GM12878 (cell line): ENCODE results near the gene PCDHGC4. TPM values are rescaled to one million over a fixed set of nuclear protein-coding genes. Genes with fewer than 3 reads are reported as not detected.

Source experiments
- ATAC-seq: fragments of 200-7000 bp; cut with Tn5 transposase; 3 replicates; pipeline ENCODE4 v1.9.1; 2020; ENCODE audit warnings: mild to moderate bottlenecking, moderate library complexity
- BruUV-seq: library from RNA; stranded (reverse); fragments of 400-500 nt; replicated peaks from 2 replicates; lab custom pipeline; 2021; lab: Mats Ljungman, UMichigan
- CTCF ChIA-PET: fragments of 300-600 bp; sonication (Branson Sonifier 250); formaldehyde crosslinking; extraction: SDS; loops from one replicate; lab custom pipeline; 2021; ENCODE audit warnings: inconsistent platforms; lab: Yijun Ruan, JAX
- POLR2A ChIA-PET: fragments of 350-600 bp; formaldehyde crosslinking; extraction: SDS; loops from one replicate; lab custom pipeline; 2021; ENCODE audit warnings: inconsistent platforms; lab: Charles Lee
- RAD21 ChIA-PET: fragments of 300-600 bp; sonication (Branson Sonifier 250); formaldehyde crosslinking; loops from one replicate; lab custom pipeline; 2023; ENCODE audit warnings: antibody characterized with exemption; ENCODE audit not compliant: unreplicated experiment; lab: Charles Lee
- SMC1A ChIA-PET: fragments of 300-600 bp; sonication (Branson Sonifier 250); formaldehyde crosslinking; loops from one replicate; lab custom pipeline; 2023; ENCODE audit not compliant: unreplicated experiment, uncharacterized antibody; lab: Charles Lee
- DNase-seq: peaks from one replicate; pipeline ENCODE4 v3.0.0-alpha.2; 2011; ENCODE audit warnings: low read depth, low spot score
- FAIRE-seq: peaks from 3 replicates; lab custom pipeline; 2011; peaks lifted over from hg19 to GRCh38; lab: Jason Lieb, UNC
- H2AFZ ChIP-seq: 2 replicates; pipeline ENCODE4 v1.6.0; 2011; ENCODE audit warnings: low read depth, low read length, control low read depth; ENCODE audit not compliant: control insufficient read depth
- H3K27ac ChIP-seq: 2 replicates; pipeline ENCODE4 v1.5.1; 2011; ENCODE audit warnings: control low read depth; ENCODE audit not compliant: control insufficient read depth, insufficient read depth
- H3K27me3 ChIP-seq, 2 experiments: replicated peaks in 1 of 2; 2 replicates each; pipeline versions ENCODE4 v1.6.0 to v1.6.1; 2011; ENCODE audit warnings: low read length in 1 of 2; ENCODE audit not compliant: control insufficient read depth in 2 of 2, insufficient read depth in 2 of 2
- H3K36me3 ChIP-seq, 2 experiments: 2 replicates each; pipeline ENCODE4 v1.5.1; 2011; ENCODE audit warnings: low read length in 1 of 2; ENCODE audit not compliant: control insufficient read depth in 2 of 2, insufficient read depth in 2 of 2
- H3K4me1 ChIP-seq: 2 replicates; pipeline ENCODE4 v1.6.1; 2011; ENCODE audit warnings: mild to moderate bottlenecking, low read length, moderate library complexity, mixed read lengths; ENCODE audit not compliant: control insufficient read depth, insufficient read depth
- H3K4me2 ChIP-seq: 2 replicates; pipeline ENCODE4 v1.6.0; 2011; ENCODE audit warnings: control low read depth; ENCODE audit not compliant: control insufficient read depth, insufficient read depth
- H3K4me3 ChIP-seq: fragments of 200-600 bp; sonication (generic); 2 replicates; pipeline ENCODE4 v1.5.1; 2016
- H3K79me2 ChIP-seq: 2 replicates; pipeline ENCODE4 v1.6.0; 2011; ENCODE audit warnings: low read length; ENCODE audit not compliant: control insufficient read depth, insufficient read depth
- H3K9ac ChIP-seq: 2 replicates; pipeline ENCODE4 v1.8.0; 2011; ENCODE audit warnings: low read length, control low read depth, mixed read lengths; ENCODE audit not compliant: control insufficient read depth, insufficient read depth
- H3K9me3 ChIP-seq: replicated peaks from 3 replicates; pipeline ENCODE4 v1.5.1; 2011; ENCODE audit warnings: mild to moderate bottlenecking, low read length; ENCODE audit not compliant: control insufficient read depth, insufficient read depth
- H4K20me1 ChIP-seq: 2 replicates; pipeline ENCODE4 v1.6.0; 2011; ENCODE audit not compliant: control insufficient read depth, insufficient read depth
- ATF7 ChIP-seq: fragments of 450-650 bp; IDR thresholded peaks from 2 replicates; pipeline ENCODE4 v1.6.1; 2016; ENCODE audit warnings: low read depth, mild to moderate bottlenecking
- CBX5 ChIP-seq: sonication (generic); IDR thresholded peaks from 2 replicates; pipeline ENCODE4 v1.6.1; 2016; ENCODE audit warnings: low read depth, moderate library complexity, mild to moderate bottlenecking, inconsistent platforms
- DPF2 ChIP-seq: fragments of 450-650 bp; IDR thresholded peaks from 2 replicates; pipeline ENCODE4 v1.6.1; 2017; ENCODE audit warnings: mild to moderate bottlenecking
- FOXM1 ChIP-seq: IDR thresholded peaks from 2 replicates; pipeline ENCODE4 v1.6.1; 2012; ENCODE audit warnings: low read depth, mild to moderate bottlenecking, inconsistent platforms, low read length, moderate library complexity
- HDAC6 ChIP-seq: fragments of 200-600 bp; sonication (generic); IDR thresholded peaks from one replicate; pipeline ENCODE4 v1.8.0; 2017; ENCODE audit warnings: antibody characterized with exemption; ENCODE audit not compliant: unreplicated experiment
- IRF4 ChIP-seq: IDR thresholded peaks from 2 replicates; pipeline ENCODE4 v1.6.1; 2011; ENCODE audit warnings: low read depth, low read length
- MEF2B ChIP-seq: fragments of 450-650 bp; IDR thresholded peaks from 2 replicates; pipeline ENCODE4 v1.6.1; 2018; ENCODE audit warnings: mild to moderate bottlenecking, moderate library complexity; ENCODE audit not compliant: partially characterized antibody, poor library complexity, severe bottlenecking
- SMC3 ChIP-seq: IDR thresholded peaks from 2 replicates; pipeline ENCODE4 v1.6.1; 2011; ENCODE audit warnings: low read length, improper control_type of control experiment, borderline replicate concordance
- SREBF1 ChIP-seq: IDR thresholded peaks from 2 replicates; pipeline ENCODE4 v1.6.1; 2012; ENCODE audit warnings: mild to moderate bottlenecking, low read length
- TARDBP ChIP-seq: IDR thresholded peaks from 2 replicates; pipeline ENCODE4 v1.6.1; 2016; ENCODE audit warnings: borderline replicate concordance
- TCF3 ChIP-seq: IDR thresholded peaks from 2 replicates; pipeline ENCODE4 v1.6.1; 2012; ENCODE audit warnings: low read depth, mild to moderate bottlenecking, low read length, borderline replicate concordance; ENCODE audit not compliant: insufficient read depth
- TCF7 ChIP-seq: IDR thresholded peaks from 2 replicates; pipeline ENCODE4 v1.6.1; 2014; ENCODE audit warnings: antibody characterized with exemption, borderline replicate concordance
- ZNF207 ChIP-seq: fragments of 450-650 bp; IDR thresholded peaks from 2 replicates; pipeline ENCODE4 v1.6.1; 2014; ENCODE audit warnings: antibody characterized with exemption, mild to moderate bottlenecking, borderline replicate concordance
- ZNF274 ChIP-seq: IDR thresholded peaks from one replicate; pipeline ENCODE4 v1.8.0; 2011; ENCODE audit not compliant: insufficient read length, insufficient read depth
- ZZZ3 ChIP-seq: IDR thresholded peaks from 2 replicates; pipeline ENCODE4 v1.6.1; 2011; ENCODE audit warnings: low read depth; ENCODE audit not compliant: control insufficient read depth, insufficient read length
- WGBS: methylation state at CpG from one replicate; pipeline ENCODE4 v1.1.6; 2016; ENCODE audit warnings: low lambda C conversion rate; ENCODE audit not compliant: insufficient replicate concordance, insufficient coverage; ENCODE audit errors: missing lambda C conversion rate; 5-methylcytosine and 5-hydroxymethylcytosine counted together
- in situ Hi-C: fragments of 300-500 bp; cut with MboI; formaldehyde crosslinking; loops from 9 replicates; pipeline ENCODE4 v1.14.3; 2018; ENCODE audit warnings: mixed read lengths
- intact Hi-C: fragments of 100-400 bp; cut with micrococcal nuclease; formaldehyde crosslinking; loops from one replicate; pipeline ENCODE4 v1.14.2; 2022; ENCODE audit not compliant: unreplicated experiment
- polyA plus RNA-seq, 11 experiments: library from polyadenylated mRNA; depleted of rRNA in 4 of 11; unstranded in 6 of 11; stranded (reverse) in 5 of 11; fragments of >200 nt; fragmentation: Nextera tagmentation in 4 of 11; fragmentation: Illumina TruSeq in 1 of 11; extraction: Ambion mirVana in 4 of 11; extraction: Trizol in 1 of 11; gene quantifications; 1 replicate in 1 of 11; 2 replicates in 10 of 11; pipeline versions ENCODE4 v1.2.1 to v1.2.3, GENCODE V29; 2011 to 2016; ENCODE audit warnings: inconsistent platforms in 2 of 11, missing spikeins in 2 of 11, low read depth in 1 of 11
- total RNA-seq, 4 experiments: library from RNA; depleted of rRNA in 3 of 4; stranded (reverse); fragments of >200 nt in 3 of 4; fragmentation: Illumina TruSeq in 1 of 4; extraction: Trizol in 1 of 4; gene quantifications; 2 replicates each; pipeline versions ENCODE4 v1.2.1 to v1.2.3, GENCODE V29; 2013 to 2021
- TF ChIP-seq, protein P1 (sequence below): IDR thresholded peaks from 2 replicates; pipeline ENCODE4 v1.6.1; 2012; ENCODE audit warnings: low read depth, low read length, improper control_type of control experiment
- TF ChIP-seq, protein P2 (sequence below): fragments of 450-650 bp; IDR thresholded peaks from 2 replicates; pipeline ENCODE4 v1.6.1; 2018; ENCODE audit warnings: borderline replicate concordance, mild to moderate bottlenecking; ENCODE audit not compliant: partially characterized antibody

Gene PCDHGC4
- total and polyA plus RNA-seq, 10 of the 15 experiments (the other 5 are each of a cell fraction or from before 2014, with no cell fraction given): 0.04 to 1.2 (median 0.52) TPM

DNA sequence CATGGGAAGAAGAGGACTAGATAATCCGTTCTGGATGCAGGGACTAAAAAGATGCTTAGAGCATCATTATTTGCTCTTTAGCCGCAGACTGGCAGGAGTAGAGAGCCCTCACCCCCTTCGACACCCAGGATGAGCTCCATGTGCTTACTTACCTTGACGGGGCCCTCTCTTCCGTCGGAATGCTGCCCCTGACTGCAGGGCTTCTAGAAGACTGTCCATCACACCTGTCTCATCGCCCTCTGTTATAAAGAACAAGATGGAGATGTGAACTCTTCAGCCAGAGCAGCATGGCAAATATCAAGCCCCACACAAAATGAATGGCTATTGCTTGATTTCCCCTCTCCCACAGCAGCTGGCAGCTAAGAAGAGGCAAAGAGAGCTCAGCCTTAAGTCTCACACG lies 39.2 kb downstream of the PCDHGC4 start (continued):
- TF ChIP-seq HDAC6 (no peak), ZNF274 (no peak), TCF3 (no peak), FOXM1 (no peak)
- TF ChIP-seq, protein P1, sequence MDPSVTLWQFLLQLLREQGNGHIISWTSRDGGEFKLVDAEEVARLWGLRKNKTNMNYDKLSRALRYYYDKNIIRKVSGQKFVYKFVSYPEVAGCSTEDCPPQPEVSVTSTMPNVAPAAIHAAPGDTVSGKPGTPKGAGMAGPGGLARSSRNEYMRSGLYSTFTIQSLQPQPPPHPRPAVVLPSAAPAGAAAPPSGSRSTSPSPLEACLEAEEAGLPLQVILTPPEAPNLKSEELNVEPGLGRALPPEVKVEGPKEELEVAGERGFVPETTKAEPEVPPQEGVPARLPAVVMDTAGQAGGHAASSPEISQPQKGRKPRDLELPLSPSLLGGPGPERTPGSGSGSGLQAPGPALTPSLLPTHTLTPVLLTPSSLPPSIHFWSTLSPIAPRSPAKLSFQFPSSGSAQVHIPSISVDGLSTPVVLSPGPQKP: no peak

DNA sequence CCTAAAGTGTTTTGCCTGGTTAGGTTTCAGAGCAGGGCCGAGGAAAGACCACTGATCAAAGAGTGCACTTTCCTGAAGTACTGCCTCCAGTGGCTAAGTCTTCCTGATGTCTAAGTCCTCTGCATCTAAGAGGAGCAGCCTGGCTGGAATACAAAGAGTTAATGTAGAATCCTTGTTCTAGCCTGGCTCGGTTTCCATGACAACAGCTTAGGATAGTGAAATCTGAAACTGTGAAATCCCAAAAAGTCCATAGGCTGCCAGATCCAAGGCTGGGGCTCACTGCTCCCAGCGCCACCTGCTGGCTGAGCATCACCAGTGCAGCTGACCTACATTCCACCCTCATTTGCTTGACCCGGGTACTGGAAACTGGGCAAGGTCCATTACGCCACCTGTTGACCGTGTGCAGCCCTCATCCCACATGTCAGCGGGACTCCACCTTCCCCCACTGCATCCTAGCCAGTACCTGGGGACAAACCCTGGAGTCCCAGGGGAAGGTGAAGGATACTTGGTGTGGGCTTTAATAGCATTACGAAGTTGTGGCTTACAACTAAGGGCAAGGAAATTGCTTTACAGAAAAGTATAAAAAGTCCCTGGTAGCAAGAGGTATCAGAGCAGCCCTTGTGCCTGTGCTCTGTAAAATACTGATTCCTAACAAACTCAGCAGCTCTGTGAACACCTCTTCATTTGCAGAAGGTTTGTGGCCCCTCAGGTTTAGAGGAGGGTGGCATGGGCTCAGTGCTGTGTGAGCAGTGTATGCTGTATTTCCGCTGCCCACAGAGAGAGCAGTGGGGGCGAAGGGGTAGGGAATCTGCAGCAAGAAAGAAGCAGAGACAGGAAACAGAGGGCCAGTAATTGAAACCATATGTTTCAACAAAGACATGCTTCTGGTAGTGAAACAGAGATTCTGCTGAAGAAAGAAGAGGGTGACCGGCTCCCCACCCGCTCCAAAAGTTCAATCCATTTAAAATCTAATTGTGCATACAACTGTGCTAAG lies 40.1 kb downstream of the PCDHGC4 start:
- peak; percentile 91 for FAIRE-seq
- ChIA-PET RAD21 (interaction anchor here (1.1 to 6.2 kb wide), 11 partner anchors 14 to 155 kb away, joined by 3 to 77 read pairs (median 10); partner anchors contain the start of genes PCDHGA10, PCDHGA11, PCDHGA12 and PCDHGB3), CTCF (interaction anchor here (1.0 to 11.2 kb wide), 32 partner anchors 9 to 155 kb away, joined by 3 to 194 read pairs (median 8); partner anchors contain the start of genes PCDHGA10, PCDHGA11, PCDHGA12 and PCDHGA9), SMC1A (interaction anchor here (0.6 to 13.7 kb wide), 20 partner anchors 14 to 112 kb away, joined by 3 to 176 read pairs (median 6); partner anchors contain the start of genes PCDHGA10, PCDHGA11, PCDHGA12 and PCDHGB7), POLR2A (interaction anchor here (1.0 to 2.4 kb wide), 3 partner anchors 11 to 50 kb away, joined by 3 to 10 read pairs (median 4); no protein-coding TSS in a partner anchor)
- DNase-seq: no peak
- Histone ChIP-seq H3K4me3 (no peak overlapping the region), H3K79me2 (no peaks in the 10 kb centered on the region), H3K36me3 (peaks cover 14 to 47% of the 10 kb centered on the region in 2 experiments), H2AFZ (no peak overlapping the region), H3K27me3 (no peaks in the 10 kb centered on the region), H3K27ac (peak overlapping the region; percentile 9; the same call in 1 of the 2 replicates), H3K4me2 (no peak overlapping the region), H3K4me1 (peaks cover 26% of the 10 kb centered on the region), H4K20me1 (no peaks in the 10 kb centered on the region), H3K9ac (no peak overlapping the region), H3K9me3 (no peaks in the 10 kb centered on the region)
- in situ Hi-C loops: loop anchor here (5.0 kb wide), 1 partner anchor 48 kb away; the partner anchor contains the start of gene PCDHGC3
- peak; percentile 91 for ATAC-seq
- BruUV-seq: no TSS peak
- 4% methylated on average over 12 of the region's 12 CpGs for WGBS
- intact Hi-C loops: loop anchor here (1.0 kb wide), 4 partner anchors 32 to 105 kb away; partner anchors contain the start of genes PCDHGA12 and PCDHGC3
- TF ChIP-seq IRF4 (peak; percentile 65), SMC3 (peak; percentile 98), ZNF207 (peak; percentile 77; the same call in 1 of the 2 replicates), ZZZ3 (no peak), ATF7 (peak; percentile 58), DPF2 (peak; percentile 27; the same call in 1 of the 2 replicates), CBX5 (peak; percentile 46; the same call in 1 of the 2 replicates), TCF7 (no peak), SREBF1 (no peak), MEF2B (peak; percentile 92), TARDBP (no peak)
- TF ChIP-seq, protein P2, sequence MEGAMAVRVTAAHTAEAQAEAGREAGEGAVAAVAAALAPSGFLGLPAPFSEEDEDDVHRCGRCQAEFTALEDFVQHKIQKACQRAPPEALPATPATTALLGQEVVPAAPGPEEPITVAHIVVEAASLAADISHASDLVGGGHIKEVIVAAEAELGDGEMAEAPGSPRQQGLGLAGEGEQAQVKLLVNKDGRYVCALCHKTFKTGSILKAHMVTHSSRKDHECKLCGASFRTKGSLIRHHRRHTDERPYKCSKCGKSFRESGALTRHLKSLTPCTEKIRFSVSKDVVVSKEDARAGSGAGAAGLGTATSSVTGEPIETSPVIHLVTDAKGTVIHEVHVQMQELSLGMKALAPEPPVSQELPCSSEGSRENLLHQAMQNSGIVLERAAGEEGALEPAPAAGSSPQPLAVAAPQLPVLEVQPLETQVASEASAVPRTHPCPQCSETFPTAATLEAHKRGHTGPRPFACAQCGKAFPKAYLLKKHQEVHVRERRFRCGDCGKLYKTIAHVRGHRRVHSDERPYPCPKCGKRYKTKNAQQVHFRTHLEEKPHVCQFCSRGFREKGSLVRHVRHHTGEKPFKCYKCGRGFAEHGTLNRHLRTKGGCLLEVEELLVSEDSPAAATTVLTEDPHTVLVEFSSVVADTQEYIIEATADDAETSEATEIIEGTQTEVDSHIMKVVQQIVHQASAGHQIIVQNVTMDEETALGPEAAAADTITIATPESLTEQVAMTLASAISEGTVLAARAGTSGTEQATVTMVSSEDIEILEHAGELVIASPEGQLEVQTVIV: no peak
